Right ventricle myocardium superior (tissue), 1 donor: ENCODE results near the gene SNX8. TPM values are rescaled to one million over a fixed set of nuclear protein-coding genes. Genes with fewer than 3 reads are reported as not detected.
"Not testable (repeated sequence)": the region's sequence is repeated elsewhere in the genome, so short reads cannot be mapped to it uniquely, and the experiment has no call there.

Source experiments
- ATAC-seq: fragments of 200-7000 bp; cut with Tn5 transposase; one replicate; pipeline ENCODE4 v1.9.1; 2020; ENCODE audit warnings: mild to moderate bottlenecking; ENCODE audit not compliant: poor library complexity
- DNase-seq: peaks from one replicate; pipeline ENCODE4 v3.0.0-alpha.2; 2020
- intact Hi-C: fragments of 100-400 bp; cut with DNase I; formaldehyde crosslinking; loops from one replicate; pipeline ENCODE4 v1.11.2; 2022
- long read RNA-seq: library from polyadenylated mRNA; unstranded; transcript quantifications from one replicate; pipeline ENCODE4 v2.0.0, GENCODE V29; 2021
- total RNA-seq: library from RNA; stranded (reverse); fragmentation: NEBNext Ultra II Directional; extraction: Animal tissue kit (Norgen Biotek cat#: 25700); gene quantifications from one replicate; pipeline ENCODE4 v1.2.1, GENCODE V29; 2021
- donor health status: DM: no; HTN: yes; CAD: no; lungs with severe emphysema.

The SNX8 gene, protein sequence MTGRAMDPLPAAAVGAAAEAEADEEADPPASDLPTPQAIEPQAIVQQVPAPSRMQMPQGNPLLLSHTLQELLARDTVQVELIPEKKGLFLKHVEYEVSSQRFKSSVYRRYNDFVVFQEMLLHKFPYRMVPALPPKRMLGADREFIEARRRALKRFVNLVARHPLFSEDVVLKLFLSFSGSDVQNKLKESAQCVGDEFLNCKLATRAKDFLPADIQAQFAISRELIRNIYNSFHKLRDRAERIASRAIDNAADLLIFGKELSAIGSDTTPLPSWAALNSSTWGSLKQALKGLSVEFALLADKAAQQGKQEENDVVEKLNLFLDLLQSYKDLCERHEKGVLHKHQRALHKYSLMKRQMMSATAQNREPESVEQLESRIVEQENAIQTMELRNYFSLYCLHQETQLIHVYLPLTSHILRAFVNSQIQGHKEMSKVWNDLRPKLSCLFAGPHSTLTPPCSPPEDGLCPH
- 19.1 TPM for total RNA-seq
- long read RNA-seq, full-length matches to known transcripts: 6 of 9 reads
- long read RNA-seq, partial matches to known transcripts: 1 of 9 reads
- long read RNA-seq, other reads (novel, unspliced or antisense): 2 of 9 reads

DNA sequence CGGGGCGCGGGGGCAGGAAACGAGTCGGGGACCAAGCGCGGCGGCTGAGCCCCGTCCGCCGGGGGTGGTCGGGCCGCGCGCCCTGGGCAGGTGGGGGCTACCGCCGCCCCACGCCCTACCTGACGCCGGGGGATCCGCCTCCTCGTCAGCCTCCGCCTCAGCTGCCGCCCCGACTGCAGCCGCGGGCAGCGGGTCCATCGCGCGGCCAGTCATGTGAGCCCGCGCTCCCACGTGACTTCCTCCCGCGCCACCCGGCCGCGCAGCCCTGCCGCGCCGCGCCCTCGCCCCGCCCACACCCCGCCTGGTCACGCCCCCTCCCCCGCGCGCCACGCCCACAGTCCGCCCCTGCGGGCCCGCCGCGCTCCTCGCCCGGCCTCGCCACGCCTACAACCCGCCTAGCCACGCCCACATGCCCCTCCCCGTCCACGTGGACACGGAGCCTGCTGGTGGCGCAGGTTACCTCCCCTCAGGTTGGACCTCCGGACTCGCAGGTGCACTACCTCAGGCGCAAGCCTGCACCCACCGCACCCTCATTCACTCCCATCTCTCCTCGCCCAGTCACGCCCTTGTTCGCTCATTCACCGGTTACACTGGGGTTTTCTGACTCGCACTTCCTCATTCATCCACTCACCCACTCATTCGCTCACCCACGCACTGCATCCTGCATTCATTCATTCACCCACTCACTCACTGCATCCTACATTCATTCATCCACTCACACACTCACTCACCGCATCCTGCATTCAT, at the start of gene SNX8:
Gene SNX8 (minus strand): TSS at position 233 of the 747 bp plus-strand sequence. CDS start 20 bp downstream, at position 213.
- intact Hi-C loops: loop anchor here (5.0 kb wide), 1 partner anchor 82 kb away; the partner anchor contains the start of gene MAD1L1

DNA sequence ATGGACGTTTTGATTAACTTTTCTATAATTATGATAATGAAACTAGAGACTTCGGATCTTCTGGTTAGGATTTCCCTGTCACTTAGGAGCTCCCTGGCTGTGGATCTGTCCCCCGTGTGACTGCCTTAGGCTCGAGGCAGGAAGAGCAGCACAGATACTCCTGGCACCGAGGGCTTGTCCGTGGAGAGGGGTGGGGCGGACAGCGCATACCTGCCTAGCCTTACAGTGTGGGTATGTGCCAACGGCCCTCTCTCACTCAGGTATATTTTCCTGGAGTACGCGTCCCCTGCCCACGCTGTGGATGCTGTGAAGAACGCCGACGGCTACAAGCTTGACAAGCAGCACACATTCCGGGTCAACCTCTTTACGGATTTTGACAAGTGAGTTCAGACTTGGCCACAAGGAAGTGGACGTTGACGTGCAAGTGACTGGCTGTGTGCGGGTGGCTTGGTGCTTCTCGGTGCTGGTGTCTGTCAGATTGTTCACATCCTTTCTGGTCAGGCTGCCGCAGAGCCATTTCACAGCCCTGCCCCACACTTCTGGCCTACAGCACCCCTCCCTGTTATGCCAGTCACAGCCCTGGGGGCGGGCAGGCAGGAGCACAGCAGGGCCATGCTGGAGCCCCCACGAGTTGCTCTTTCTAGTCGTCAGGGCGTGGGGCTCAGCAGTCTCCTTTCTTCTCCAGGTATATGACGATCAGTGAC, 48.3 kb upstream of the SNX8 start:
- intact Hi-C loops: no loop called here
- no peak for ATAC-seq
- DNase-seq: no peak

More for the DNA sequence above, at the start of gene SNX8:
- peak; percentile 99 for ATAC-seq
- DNase-seq: peak; percentile 93

DNA sequence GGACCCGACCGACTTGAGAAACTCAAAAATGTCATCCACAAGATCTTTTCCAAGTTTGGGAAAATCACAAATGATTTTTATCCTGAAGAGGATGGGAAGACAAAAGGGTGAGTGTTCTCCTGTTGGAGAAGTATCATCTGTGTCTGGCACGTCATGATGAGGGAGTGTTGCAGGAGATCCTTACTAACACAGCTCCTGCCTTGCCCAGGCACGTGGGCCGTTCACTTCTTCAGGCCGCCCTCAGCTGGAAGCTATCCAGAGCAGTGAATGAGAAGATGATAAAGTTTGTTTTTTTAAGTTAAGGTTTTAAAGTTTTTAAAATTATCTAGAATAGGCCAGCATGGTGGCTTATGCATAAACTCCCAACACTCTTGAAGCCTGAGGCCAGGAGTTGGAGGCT, 46.6 kb upstream of the SNX8 start:
- intact Hi-C loops: no loop called here
- no peak for ATAC-seq
- DNase-seq: no peak

DNA sequence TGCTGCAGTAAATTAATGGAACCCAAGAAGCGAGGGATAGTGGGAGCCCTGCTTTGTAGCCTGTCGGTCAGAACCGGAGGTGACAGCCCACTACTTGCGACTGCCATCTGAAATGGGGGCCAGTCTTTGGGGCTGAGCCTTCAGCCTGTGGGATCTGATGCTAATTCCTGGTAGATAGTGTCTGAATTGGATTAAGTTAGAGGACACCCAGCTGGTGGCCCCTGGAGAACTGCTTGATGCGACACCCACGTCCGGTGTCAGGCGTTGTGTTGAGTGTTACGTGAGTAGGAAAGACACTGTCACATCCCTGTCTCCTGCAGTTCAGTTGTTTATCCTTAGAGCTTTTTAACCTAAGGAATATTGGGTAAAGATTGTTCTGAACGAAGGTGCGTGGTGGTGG, 45.4 kb upstream of the SNX8 start:
- no peak for ATAC-seq

DNA sequence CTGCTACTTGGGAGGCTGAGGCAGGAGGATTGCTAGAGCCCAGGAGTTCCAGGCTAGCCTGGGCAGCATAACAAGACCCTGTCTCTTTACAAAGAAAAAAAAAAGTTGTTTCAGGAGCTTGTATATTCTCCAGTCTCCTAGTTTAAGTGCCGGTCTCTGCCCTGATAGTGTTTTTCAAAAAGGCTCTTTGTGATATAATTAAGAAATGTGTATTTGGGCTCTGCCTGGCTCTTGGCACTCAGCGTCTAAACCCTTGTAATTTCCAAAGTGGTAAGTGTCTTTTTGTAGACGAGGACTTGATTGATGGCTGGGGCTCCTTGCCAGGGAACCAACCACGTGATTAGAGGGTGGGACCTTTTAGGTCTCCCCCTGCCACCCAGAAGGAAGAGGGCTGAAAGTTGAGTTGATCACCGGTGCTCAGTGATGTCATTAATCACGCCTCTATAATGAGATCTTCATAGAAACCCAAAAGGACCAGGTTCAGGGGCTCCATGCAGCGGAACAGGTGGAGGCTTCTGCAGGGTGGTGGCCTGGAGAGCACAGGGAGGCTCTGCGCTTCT, 44.8 kb upstream of the SNX8 start:
- DNase-seq (no peak), ATAC-seq (no peak)
- intact Hi-C loops: no loop called here

More for the DNA sequence above, 45.4 kb upstream of the SNX8 start:
- DNase-seq: no peak
- intact Hi-C loops: no loop called here

DNA sequence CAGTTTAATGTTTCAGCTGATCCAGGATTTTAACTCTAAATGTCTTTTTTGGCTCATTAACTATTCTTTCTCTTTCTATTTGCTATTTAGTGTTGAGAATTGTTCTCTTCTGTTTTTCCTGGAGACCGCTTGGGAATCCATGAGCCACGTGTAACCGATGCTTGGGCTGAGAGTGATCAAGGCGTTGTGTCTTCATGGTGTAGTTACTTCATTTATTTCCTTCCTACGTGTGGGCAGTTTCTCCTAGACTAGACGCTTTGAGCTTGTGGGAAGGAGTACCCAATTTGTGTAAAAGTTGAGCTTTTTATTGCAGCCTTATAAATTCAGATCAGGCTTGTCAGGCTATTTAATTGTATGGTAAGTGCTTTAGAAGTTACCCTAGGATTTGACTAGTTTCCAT, 43.3 kb upstream of the SNX8 start:
- intact Hi-C loops: no loop called here
- DNase-seq (no peak), ATAC-seq (no peak)

DNA sequence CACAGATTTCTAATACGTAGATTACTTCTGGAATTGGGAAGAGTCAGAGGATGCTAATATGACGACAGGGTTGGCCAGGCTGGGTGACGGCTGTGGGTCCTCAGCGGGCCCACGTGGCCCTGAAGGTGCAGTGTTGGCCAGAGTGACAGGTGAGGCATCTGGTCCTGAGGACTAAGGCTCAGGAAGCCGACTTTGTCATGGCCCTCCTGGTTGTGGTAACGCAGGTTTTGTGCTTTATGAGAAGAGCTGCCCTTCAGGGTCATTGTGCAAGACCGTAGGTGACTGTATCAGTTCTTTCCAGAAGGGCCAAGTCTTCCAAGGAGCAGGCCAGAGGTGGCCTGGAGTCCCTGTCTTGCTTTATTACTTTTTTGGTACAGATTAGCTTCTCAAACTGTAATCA, 42.9 kb upstream of the SNX8 start:
- no peak for ATAC-seq
- intact Hi-C loops: no loop called here
- DNase-seq: no peak

DNA sequence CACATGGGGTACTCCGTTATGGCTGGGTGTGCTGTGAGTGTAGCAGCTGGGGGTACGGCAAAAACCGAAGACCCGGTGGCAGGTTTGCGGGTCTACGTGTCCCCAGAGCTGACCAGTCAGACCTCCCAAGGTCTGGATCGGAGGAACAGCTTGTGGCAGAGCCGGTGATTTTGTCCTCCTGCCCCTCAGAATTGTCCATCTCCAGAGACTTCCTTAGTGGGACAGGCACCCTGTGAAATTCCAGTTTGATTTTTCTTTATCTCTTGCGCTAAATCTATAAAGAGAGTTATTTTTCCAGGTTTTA, 41.4 kb upstream of the SNX8 start:
- intact Hi-C loops: no loop called here
- ATAC-seq: no peak
- DNase-seq: no peak

DNA sequence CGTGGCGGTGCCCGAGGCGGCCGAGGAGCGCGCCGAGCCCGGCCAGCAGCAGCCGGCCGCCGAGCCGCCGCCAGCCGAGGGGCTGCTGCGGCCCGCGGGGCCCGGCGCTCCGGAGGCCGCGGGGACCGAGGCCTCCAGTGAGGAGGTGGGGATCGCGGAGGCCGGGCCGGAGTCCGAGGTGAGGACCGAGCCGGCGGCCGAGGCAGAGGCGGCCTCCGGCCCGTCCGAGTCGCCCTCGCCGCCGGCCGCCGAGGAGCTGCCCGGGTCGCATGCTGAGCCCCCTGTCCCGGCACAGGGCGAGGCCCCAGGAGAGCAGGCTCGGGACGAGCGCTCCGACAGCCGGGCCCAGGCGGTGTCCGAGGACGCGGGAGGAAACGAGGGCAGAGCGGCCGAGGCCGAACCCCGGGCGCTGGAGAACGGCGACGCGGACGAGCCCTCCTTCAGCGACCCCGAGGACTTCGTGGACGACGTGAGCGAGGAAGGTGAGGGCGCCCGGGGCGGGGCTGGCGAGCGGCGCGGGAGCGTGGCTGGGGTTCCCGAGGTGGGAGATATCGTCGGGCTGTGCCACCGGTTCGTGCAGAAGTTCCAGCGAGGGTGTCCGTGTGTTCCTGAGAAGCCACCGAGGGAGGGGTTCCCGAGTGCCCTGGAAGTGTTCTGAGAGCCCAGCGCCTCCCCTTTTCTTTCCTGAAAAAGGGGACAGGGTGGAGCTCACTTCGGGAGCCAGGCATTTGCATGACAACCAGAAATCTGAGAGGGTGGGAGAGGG, 40.9 kb upstream of the SNX8 start:
- DNase-seq: peak; percentile 49
- intact Hi-C loops: no loop called here
- ATAC-seq: no peak

DNA sequence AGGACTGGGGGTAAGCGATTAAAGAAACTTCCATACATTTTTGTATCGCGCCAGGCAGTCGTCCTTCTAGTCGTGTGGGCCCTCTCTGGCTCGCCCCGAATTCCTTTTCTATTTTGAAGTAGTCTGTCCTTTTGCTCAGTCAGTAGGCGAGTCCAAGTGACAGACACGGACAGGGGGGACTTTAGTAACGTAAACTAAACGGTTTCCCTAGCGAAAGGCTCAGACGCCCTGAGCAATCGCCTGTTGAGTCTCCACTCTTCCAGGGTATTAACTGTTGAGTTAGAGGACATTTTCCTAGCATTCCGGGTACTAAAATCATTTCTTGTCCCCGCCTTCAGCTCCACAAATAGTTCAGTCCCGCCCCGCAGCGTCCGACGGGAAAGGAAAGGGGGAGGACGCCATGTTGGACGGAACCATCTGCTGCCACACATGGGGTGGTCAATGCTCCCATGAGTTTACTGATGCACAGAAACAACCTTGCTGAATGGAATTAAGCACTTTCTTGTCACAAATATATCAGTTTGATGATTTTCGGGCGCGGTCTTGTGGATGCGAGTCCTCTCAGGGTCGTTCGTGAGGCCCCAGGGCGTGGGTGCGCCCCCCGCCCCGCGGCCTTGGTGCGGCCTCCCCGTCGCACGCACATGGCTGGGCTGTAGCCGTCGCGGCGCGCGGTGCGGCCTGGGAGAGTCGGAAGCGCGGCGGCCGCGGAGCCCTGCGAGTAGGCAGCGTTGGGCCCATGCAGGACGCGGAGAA, 40.1 kb upstream of the SNX8 start, which contains the start of gene EIF3B:
Gene EIF3B (plus strand): TSS at position 642 of the 753 bp plus-strand sequence. CDS start 95 bp downstream, at position 737.
- ATAC-seq: peak; percentile 96
- intact Hi-C loops: no loop called here

DNA sequence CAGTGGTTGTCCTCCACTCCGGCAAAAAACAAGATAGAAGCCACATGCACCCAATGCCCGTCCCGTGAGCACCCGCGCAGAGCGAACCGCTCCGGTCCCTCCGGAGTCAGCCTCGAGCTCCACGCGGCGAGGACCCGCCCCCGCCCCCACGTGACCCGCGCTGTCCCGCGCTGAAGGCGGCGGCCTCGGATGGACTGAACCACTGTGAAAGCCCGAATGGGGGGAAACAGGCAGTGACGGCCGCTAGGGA, 39.6 kb upstream of the SNX8 start:
- DNase-seq (peak; percentile 94), ATAC-seq (peak; percentile 95)
- intact Hi-C loops: no loop called here

More for the DNA sequence above, 40.1 kb upstream of the SNX8 start, which contains the start of gene EIF3B:
- peak; percentile 93 for DNase-seq

DNA sequence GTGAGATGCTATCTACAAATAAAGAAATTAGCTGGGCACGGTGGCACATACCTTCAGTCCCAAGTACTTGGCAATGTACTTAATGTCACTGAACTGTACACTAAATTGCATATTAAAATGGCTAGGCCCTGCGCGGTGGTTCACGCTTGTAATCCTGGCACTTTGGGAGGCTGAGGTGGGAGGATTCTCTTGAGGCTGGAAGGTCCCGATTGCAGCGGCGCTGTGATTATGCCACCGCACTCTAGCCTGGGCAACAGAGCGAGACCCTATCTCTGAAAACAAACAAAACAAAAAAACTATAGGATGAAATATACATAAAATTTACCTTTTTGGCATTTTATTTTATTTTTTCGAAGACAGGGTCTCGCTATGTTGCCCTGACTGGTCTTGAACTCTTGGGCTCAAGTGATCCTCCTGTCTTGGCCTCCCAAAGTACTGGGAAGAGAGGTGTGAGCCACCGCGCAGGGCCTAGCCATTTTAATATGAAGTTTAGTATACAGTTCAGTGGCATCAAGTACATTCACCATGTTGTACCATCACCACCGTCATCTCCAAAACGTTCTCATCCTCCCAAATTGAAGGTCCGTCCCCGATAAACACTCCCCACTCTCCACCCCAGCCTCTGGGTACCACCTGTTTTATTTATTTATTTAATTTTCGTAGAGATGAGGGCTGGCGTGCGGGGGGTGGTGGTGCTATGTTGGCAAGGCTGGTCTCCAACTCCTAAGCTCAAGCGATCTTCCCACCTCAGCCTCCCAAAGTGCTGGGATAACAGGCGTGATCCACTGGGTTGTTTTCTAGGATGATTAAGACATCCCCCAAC, 39.1 kb upstream of the SNX8 start:
- DNase-seq (no peak), ATAC-seq (peak; percentile 3)
- intact Hi-C loops: no loop called here

DNA sequence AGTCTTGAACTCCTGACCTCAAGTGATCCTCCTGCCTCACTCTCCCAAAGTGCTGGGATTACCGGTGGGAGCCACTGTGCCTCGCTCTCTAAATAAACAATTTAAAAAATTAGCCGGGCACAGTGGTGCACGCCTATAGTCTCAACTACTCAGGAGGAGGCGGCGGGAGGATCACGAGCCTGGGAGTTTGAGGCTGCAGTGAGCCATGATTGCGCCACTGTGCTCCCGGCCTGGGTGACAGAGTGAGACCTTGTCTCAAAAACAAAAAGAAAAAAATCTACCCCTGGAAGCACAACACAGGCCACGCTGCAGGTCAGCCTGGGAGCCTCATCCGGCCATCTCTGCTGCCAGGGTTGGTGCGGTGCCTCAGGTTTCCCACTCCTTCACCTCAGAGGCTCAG, 36.6 kb upstream of the SNX8 start:
- DNase-seq: no peak
- intact Hi-C loops: no loop called here
- no peak for ATAC-seq

DNA sequence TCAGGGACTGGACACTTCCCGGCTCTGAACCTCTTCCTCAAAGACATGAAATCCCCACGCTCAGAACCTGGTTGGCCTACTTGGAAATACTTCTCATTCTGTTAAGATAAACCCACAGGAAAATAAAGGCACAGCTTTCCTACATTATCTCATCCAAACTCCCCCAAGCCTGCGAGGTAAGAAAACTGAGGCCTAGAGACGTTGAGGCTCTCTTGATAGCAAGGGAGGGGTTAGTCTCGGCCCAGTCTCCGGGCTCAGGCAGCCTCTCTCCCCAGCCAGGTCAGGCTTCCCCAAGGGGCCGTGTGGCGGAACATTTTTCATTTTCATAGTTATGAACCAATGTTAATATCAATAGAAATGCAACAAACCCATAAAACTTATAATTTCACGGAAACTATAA, 35.8 kb upstream of the SNX8 start:
- intact Hi-C loops: no loop called here
- DNase-seq (no peak), ATAC-seq (no peak)

DNA sequence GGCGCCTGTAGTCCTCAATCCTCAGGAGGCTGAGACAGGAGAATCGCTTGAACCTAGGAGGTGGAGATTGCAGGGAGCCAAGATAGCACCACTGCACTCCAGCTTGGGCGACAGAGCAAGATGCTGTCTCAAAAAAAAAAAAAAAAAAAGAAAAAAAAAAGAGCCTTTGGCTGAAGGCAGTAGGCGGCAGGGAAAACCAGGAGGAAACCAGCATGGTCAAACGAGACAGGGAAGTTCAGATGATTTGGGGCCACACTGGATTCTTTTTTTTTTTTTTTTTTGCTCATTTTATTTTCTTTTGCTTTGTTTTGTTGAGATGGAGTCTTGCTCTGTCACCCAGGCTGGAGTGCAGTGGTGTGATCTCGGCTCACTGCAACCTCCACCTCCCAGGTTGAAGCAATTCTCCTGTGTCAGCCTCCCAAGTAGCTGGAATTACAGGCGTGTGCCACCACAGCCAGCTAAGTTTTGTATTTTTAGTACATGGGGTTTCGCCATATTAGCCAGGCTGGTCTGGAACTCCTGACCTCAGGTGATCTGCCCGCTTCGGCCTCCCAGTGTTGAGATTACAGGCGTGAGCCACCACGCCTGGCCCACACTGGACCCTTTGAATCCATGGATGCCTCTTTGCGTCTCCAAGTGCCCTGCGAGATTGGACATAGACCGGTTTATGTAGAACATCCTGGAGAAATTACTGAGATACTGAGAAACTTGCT, 33.3 kb upstream of the SNX8 start:
- not testable (repeated sequence) for ATAC-seq, DNase-seq
- intact Hi-C loops: loop anchor here (5.0 to 10.0 kb wide), 2 partner anchors 100 to 763 kb away; no protein-coding TSS in a partner anchor

DNA sequence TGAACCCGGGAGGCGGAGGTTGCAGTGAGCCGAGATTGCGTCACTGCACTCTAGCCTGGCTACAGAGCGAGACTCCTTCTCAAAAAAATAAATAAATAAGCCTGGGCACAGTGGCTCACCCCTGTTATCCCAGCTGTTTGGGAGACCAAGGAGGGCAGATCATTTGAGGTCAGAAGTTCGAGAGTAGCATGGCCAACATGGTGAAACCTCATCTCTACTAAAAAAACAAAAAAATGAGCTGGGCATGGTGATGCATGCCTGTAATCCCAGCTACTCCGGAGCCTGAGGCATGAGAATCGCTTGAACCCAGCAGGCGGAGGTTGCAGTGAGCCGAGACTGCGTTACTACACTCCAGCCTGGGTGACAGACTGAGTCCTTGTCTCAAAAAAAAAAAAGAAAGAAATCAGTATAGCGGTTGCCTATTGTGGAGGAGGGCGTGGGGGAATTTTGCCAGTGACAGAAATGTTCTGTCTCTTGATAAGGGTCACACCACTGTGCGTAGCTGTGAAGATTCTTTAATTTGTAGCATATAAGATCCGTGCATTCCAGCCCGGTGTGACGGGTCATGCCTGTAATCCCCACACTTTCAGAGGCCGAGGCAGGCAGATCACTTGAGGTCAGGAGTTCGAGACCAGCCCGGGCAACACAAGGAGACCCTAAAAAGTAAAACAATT, 22.5 kb upstream of the SNX8 start:
- no peak for ATAC-seq
- DNase-seq: no peak
- intact Hi-C loops: no loop called here
